Osteocyte (in vitro differentiated cells): ENCODE measurements around the gene ZNF354C. TPM values are rescaled to one million over a fixed set of nuclear protein-coding genes. Genes with fewer than 3 reads are reported as not detected.
A peak's percentile ranks its signal among the peaks of the same experiment; 100 is the strongest.

Experiments
- DNase-seq: peaks from one replicate; pipeline ENCODE4 v3.0.0; 2021; ENCODE audit warnings: mixed read lengths; ENCODE audit not compliant: unreplicated experiment; ENCODE audit errors: extremely low spot score
- H3K27ac Mint-ChIP-seq: one replicate; pipeline ENCODE4 v1.8.0; 2021; ENCODE audit warnings: mild to moderate bottlenecking, mixed read lengths; ENCODE audit not compliant: unreplicated experiment
- H3K27me3 Mint-ChIP-seq: one replicate; pipeline ENCODE4 v1.8.0; 2021; ENCODE audit warnings: mixed read lengths; ENCODE audit not compliant: unreplicated experiment
- H3K36me3 Mint-ChIP-seq: one replicate; pipeline ENCODE4 v1.8.0; 2021; ENCODE audit warnings: mixed read lengths; ENCODE audit not compliant: unreplicated experiment
- H3K4me1 Mint-ChIP-seq: one replicate; pipeline ENCODE4 v1.8.0; 2021; ENCODE audit warnings: mixed read lengths; ENCODE audit not compliant: unreplicated experiment
- H3K4me3 Mint-ChIP-seq: one replicate; pipeline ENCODE4 v1.8.0; 2021; ENCODE audit warnings: mild to moderate bottlenecking, moderate library complexity, mixed read lengths; ENCODE audit not compliant: unreplicated experiment
- H3K9me3 Mint-ChIP-seq: one replicate; pipeline ENCODE4 v1.8.0; 2021; ENCODE audit warnings: mixed read lengths; ENCODE audit not compliant: unreplicated experiment
- CTCF ChIP-seq: fragments of 200-600 bp; sonication (generic); IDR thresholded peaks from 2 replicates; pipeline ENCODE4 v1.5.0; 2021; ENCODE audit warnings: antibody characterized with exemption, mild to moderate bottlenecking, moderate library complexity
- total RNA-seq: library from RNA; stranded (reverse); gene quantifications from 2 replicates; pipeline ENCODE4 v1.2.1, GENCODE V29; 2021

ZNF354C gene
- total RNA-seq, 1 donor from 2014 or later = 4.6 TPM

DNA sequence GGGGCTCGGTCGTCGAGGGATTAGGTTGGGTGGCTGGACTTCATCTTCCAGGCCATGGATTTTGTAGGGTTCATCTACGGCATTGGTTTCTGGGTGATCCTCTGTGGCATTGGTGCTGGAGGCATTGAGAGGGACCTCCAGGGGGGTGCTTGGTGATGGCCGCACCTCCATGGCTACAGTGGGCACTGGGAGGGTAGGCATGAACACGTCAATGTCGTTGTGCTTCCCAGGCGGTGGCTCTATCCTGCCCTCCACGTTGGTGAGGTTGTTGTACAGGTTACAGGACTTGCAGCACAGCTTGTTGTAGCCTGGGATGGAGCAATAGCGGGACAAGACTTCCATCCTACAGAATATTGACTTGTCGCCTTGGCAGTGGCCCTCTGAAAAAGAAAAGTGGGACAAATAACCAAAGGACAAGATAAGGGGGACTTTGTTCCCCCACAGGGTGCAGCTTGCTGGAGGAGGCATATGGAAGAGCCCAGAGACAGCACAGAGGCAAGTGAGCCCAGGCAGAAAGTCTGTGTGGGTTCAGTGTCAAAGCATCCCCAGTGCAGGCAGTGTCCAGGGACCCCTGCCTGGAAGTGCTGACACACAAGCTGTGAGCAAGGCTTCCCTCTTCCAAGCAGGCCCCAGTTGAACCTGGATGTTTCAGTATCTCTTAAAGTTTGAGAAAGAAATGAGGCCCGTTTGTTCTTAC lies 53.9 kb downstream of the ZNF354C start:
- H3K27me3 Mint-ChIP-seq = no peaks in the 10 kb centered on the region
- no peaks in the 10 kb centered on the region for H3K4me1 Mint-ChIP-seq
- H3K4me3 Mint-ChIP-seq = no peak overlapping the region
- peak; percentile 62 for DNase-seq
- no peak overlapping the region for H3K27ac Mint-ChIP-seq
- H3K9me3 Mint-ChIP-seq = peaks cover 37% of the 10 kb centered on the region
- TF ChIP-seq CTCF = no peak
- no peaks in the 10 kb centered on the region for H3K36me3 Mint-ChIP-seq

DNA sequence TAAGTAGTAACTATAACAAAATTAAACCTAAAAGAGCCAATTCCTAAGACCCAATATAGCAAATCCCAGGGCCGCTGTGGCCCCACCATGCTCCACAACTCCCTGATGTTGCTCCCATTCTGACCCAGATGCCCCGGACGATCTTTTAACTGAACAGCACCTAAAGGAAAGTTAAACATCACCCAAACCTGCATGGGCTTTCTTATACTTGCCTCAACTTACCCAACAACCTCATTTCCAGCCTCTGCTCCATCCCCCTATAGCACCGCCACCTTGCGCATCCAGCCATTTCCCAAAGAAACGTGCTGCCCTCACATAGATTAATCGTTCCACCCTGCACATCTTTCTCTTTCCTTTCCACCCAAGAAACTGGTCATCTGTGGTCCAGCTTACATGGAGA lies 54.6 kb downstream of the ZNF354C start:
- H3K27ac Mint-ChIP-seq = no peak overlapping the region
- TF ChIP-seq CTCF = no peak
- H3K4me3 Mint-ChIP-seq = no peak overlapping the region
- H3K36me3 Mint-ChIP-seq = no peaks in the 10 kb centered on the region
- no peaks in the 10 kb centered on the region for H3K27me3 Mint-ChIP-seq
- H3K4me1 Mint-ChIP-seq = no peaks in the 10 kb centered on the region
- peak; percentile 68 for DNase-seq
- peaks cover 37% of the 10 kb centered on the region for H3K9me3 Mint-ChIP-seq

- Mint-ChIP-seq H3K4me3 (no peak overlapping the region), H3K36me3 (peaks cover 3% of the 10 kb centered on the region), H3K4me1 (no peaks in the 10 kb centered on the region), H3K9me3 (peaks cover 43% of the 10 kb centered on the region), H3K27me3 (no peaks in the 10 kb centered on the region), H3K27ac (no peak overlapping the region)
- TF ChIP-seq CTCF = no peak
- no peak for DNase-seq
These were observed 55.1 kb downstream of the ZNF354C start for GRCh38 chr5:179115307-179115706.

DNA sequence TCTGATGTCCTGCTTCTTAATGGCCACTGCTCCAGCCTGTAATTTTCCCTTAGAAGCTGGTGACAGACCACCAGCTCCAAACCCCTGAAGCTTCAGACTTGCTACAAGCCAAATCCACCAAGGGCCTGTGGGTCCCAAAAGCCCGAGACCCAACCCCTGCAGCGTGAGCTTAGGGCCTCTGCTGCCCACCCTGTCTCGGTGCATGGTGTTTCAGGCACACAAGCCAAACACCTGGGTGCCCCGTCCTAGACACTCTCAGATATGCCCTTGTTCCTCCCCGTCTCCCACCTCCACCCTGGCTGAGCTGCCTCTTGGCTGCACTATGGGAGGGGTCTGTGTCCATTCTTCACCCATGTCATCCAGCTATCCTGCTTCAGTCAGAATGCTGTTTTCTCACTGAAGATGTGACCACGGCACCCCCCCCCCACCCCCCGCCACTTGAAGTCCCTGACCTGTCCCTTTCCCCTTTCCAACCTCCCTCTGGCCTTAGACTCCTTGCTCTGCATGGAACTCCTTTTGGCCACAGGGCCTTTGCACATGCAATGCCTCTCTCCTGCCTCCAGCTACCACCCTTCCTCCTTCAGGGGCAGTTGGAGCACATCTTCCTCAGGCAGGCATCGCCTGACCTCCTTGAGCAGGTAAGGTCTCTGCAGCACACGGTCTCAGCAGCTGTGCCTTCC lies 55.8 kb downstream of the ZNF354C start:
- no peak overlapping the region for H3K27ac Mint-ChIP-seq
- H3K9me3 Mint-ChIP-seq = peaks cover 36% of the 10 kb centered on the region
- H3K4me3 Mint-ChIP-seq = no peak overlapping the region
- no peaks in the 10 kb centered on the region for H3K27me3 Mint-ChIP-seq
- H3K4me1 Mint-ChIP-seq = no peaks in the 10 kb centered on the region
- no peak for TF ChIP-seq CTCF
- H3K36me3 Mint-ChIP-seq = peaks cover 3% of the 10 kb centered on the region
- peak; percentile 77 for DNase-seq

GRCh38 chr5:179118338-179118737 lies 58.2 kb downstream of the ZNF354C start:
- TF ChIP-seq CTCF = no peak
- Mint-ChIP-seq H3K4me3 (no peak overlapping the region), H3K27ac (no peak overlapping the region), H3K4me1 (no peaks in the 10 kb centered on the region), H3K36me3 (peaks cover 3% of the 10 kb centered on the region), H3K27me3 (no peaks in the 10 kb centered on the region), H3K9me3 (peaks cover 27% of the 10 kb centered on the region)
- DNase-seq = no peak
